ENCODE measurements around the gene CORO2B. TPM values are rescaled to one million over a fixed set of nuclear protein-coding genes. Genes with fewer than 3 reads are reported as not detected.

The CORO2B gene, protein sequence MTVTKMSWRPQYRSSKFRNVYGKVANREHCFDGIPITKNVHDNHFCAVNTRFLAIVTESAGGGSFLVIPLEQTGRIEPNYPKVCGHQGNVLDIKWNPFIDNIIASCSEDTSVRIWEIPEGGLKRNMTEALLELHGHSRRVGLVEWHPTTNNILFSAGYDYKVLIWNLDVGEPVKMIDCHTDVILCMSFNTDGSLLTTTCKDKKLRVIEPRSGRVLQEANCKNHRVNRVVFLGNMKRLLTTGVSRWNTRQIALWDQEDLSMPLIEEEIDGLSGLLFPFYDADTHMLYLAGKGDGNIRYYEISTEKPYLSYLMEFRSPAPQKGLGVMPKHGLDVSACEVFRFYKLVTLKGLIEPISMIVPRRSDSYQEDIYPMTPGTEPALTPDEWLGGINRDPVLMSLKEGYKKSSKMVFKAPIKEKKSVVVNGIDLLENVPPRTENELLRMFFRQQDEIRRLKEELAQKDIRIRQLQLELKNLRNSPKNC
- polyA plus RNA-seq (2013, experiment 1 of 4), result 4.9 TPM
- polyA plus RNA-seq (2013, experiment 2 of 4), result 4.7 TPM
- 4.2 TPM for polyA plus RNA-seq (2013, experiment 3 of 4)
- 4.3 TPM for polyA plus RNA-seq (2013, experiment 4 of 4)

DNA sequence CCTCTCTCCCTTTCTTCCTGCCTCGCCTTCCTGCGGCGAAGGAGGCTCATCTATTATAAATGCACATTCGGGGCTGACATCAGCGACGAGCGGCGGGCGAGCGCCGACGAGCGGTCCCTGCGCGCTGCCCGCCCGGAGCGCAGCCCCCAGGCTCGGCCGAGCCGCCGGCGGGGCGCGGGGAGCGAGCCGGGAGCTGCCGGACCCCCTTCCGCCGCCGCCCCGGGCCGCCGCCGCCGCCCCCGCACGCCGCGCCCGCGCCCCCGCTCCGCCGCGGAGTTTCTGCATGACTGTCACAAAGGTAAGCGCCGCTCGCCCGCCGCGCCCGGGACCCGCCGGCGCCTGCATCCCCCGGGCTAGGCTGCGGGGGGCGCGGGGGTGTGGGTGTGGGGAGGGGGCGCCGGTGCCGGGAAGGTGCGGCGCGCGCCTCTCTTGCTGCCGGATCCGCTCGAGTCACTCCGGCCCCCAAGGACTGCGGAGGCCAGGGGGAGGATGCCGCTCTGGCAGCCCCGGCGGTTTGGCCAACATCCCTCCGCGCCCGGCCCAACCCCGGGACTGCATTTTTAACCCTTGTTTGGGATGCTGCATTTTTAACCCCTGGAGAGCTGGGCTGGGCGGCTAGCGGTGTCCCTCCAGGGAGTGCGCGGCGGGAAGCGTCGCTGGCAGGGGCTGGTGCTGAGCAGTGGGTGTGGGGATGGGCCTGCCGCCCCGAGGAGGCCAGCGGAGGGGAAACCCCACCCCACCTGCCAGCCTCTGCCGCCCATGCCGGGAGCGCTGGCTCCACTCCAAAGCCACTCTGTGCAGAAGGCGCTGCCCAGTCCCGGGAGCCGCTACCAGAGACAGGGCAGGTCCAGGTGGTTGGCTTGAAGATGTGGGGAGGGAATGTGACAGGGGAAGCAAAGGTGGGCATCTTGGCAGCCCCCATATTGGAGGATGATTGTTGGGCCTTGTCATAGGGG lies at the start of gene CORO2B:
Gene CORO2B (plus strand): TSS at position 14 of the 956 bp plus-strand sequence. CDS start 270 bp downstream, at position 284.
- Histone ChIP-seq H3K27ac (ENCODE audit: insufficient read depth, low read depth, low read length, poor library complexity, severe bottlenecking) (no peak within 1 kb of the TSS), H3K4me3 (ENCODE audit: insufficient read depth, low read depth, low read length) (peak within 1 kb of the TSS; percentile 46), H3K4me1 (ENCODE audit: control insufficient read depth, insufficient read depth, low read length) (peaks cover 24% of the 10 kb centered on the region), H3K27me3 (ENCODE audit: control insufficient read depth, insufficient read depth, low read length, poor library complexity, severe bottlenecking) (peaks cover 35% of the 10 kb centered on the region), H3K36me3 (ENCODE audit: control insufficient read depth, insufficient read depth, low read length) (no peaks in the 10 kb centered on the region), H3K9me3 (ENCODE audit: control insufficient read depth, low read length) (no peaks in the 10 kb centered on the region)
- 1% methylated on average over 95 of the region's 95 CpGs for whole genome bisulfite sequencing, 2 experiments

DNA sequence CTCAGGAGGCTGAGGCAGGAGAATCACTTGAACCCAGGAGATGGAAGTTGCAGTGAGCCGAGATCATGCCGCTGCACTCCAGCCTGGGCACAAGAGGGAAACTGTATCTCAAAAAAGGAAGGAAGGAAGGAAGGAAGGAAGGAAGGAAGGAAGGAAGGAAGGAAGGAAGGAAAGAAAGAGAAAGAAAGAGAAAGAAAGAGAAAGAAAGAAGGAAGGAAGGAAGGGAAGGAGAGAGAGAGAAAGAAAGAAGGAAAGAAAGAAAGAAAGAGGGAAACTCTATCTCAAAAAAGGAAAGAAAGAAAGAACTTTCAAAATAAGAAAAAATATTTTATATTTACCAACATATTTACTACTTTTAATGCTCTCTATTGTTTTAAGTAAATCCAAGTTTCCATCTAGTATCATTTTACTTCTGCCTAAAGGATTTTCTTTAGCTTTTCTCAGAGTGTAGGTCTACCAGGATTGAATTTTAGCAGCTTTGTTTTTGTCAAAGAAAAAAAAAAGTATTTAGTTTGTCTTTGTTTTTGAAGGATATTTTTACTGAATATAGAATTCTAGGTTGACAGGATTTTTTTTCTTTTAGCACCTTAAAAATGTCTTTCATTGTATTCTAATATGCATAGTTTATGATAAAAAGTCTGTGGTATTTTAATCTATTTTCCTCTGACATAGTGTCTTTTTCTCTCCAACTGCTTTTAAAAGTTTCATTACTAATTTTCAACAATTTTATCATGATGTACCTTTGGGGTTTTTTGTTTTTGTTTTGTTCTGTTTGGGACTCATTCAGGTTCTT lies 47.2 kb upstream of the CORO2B start:
- Histone ChIP-seq H3K27me3 (ENCODE audit: control insufficient read depth, insufficient read depth, low read length, poor library complexity, severe bottlenecking) (no peaks in the 10 kb centered on the region), H3K9me3 (ENCODE audit: control insufficient read depth, low read length) (no peaks in the 10 kb centered on the region)
- 93 to 96% methylated on average over 2 of the region's 2 CpGs for WGBS, 2 experiments

DNA sequence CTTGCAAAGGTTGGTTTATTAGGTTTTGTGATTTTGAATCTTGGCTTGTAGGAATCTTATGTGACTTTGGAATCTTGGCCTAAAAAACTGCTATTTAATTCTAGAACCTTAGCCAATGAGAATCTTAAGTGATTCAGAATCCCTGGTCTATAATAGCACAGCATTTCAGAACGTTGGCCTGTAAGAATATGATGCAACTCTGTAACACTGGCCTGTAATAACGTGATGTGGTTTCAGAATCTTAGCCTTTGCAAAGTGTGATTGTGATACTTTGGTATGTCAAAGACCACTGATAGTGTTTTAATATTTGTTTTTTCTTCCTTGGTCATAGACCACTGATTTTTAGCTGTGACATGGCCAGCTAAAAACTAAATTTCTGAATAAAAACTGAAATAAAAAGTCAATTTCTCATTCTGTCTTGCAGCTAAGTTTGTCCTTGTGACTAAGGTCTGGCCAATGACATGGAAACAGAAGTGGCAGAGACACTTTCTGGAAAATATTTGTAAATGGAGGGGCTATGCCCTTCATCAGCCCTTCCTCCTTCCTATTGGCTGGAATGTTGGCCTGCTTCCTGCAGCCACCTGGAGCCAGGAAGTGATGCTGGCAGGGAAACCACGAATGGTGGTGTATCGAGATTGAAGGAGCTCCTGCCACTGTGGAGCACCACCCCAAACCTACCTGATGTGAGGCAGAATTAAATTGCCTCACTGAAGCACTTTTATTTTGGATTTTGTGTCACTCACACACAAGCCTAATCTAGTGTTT lies 42.3 kb upstream of the CORO2B start:
- no peak overlapping the region for H3K4me3 ChIP-seq (ENCODE audit: insufficient read depth, low read depth, low read length)
- WGBS, 2 experiments, result 91 to 94% methylated on average over 4 of the region's 4 CpGs

More for the DNA sequence above, 47.2 kb upstream of the CORO2B start:
- Histone ChIP-seq H3K27ac (ENCODE audit: insufficient read depth, low read depth, low read length, poor library complexity, severe bottlenecking) (no peak overlapping the region), H3K4me3 (ENCODE audit: insufficient read depth, low read depth, low read length) (no peak overlapping the region), H3K4me1 (ENCODE audit: control insufficient read depth, insufficient read depth, low read length) (no peaks in the 10 kb centered on the region), H3K36me3 (ENCODE audit: control insufficient read depth, insufficient read depth, low read length) (no peaks in the 10 kb centered on the region)

DNA sequence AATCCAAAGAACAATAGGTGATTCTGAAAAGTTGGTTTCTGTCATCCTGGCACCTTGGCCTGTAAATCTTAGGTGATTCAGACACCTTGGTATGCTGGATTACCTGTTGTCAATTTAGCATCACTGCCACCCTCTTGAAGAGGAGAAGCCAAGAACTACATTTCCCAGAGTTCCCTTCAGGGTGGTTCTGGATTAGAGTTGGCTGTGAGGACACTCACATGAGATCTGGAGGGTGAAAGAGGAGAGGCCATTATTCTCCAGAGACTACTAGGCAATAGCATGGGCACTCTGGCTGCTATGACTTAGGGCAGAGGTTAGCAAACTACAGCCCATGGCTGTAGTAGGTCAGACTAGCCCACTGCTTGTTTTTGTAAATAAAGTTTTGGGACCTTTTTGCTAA lies 41.7 kb upstream of the CORO2B start:
- H3K36me3 ChIP-seq (ENCODE audit: control insufficient read depth, insufficient read depth, low read length), result no peaks in the 10 kb centered on the region
- H3K9me3 ChIP-seq (ENCODE audit: control insufficient read depth, low read length), result no peaks in the 10 kb centered on the region
- H3K27me3 ChIP-seq (ENCODE audit: control insufficient read depth, insufficient read depth, low read length, poor library complexity, severe bottlenecking), result no peaks in the 10 kb centered on the region
- no peak overlapping the region for H3K27ac ChIP-seq (ENCODE audit: insufficient read depth, low read depth, low read length, poor library complexity, severe bottlenecking)
- no peak overlapping the region for H3K4me3 ChIP-seq (ENCODE audit: insufficient read depth, low read depth, low read length)
- no peaks in the 10 kb centered on the region for H3K4me1 ChIP-seq (ENCODE audit: control insufficient read depth, insufficient read depth, low read length)

More for the DNA sequence above, 42.3 kb upstream of the CORO2B start:
- Histone ChIP-seq H3K27ac (ENCODE audit: insufficient read depth, low read depth, low read length, poor library complexity, severe bottlenecking) (no peak overlapping the region), H3K4me1 (ENCODE audit: control insufficient read depth, insufficient read depth, low read length) (no peaks in the 10 kb centered on the region), H3K36me3 (ENCODE audit: control insufficient read depth, insufficient read depth, low read length) (no peaks in the 10 kb centered on the region), H3K9me3 (ENCODE audit: control insufficient read depth, low read length) (no peaks in the 10 kb centered on the region), H3K27me3 (ENCODE audit: control insufficient read depth, insufficient read depth, low read length, poor library complexity, severe bottlenecking) (no peaks in the 10 kb centered on the region)

DNA sequence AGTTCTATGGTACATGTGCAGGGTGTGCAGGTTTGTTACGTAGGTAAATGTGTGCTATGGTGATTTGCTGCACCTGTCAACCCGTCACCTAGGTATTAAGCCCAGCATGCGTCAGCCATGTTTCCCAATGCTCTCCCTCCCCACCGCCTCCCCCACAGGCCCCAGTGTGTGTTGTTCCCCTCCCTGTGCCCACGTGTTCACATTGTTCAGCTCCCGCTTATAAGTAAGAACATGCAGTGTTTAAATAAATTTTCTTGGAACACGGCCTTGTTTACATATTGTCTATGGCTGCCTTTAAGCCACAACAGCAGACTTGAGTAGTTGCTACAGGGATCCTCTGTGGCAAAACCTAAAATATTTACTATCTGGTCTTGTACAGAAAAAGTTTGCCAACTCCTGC lies 41.3 kb upstream of the CORO2B start:
- Histone ChIP-seq H3K27ac (ENCODE audit: insufficient read depth, low read depth, low read length, poor library complexity, severe bottlenecking) (no peak overlapping the region), H3K27me3 (ENCODE audit: control insufficient read depth, insufficient read depth, low read length, poor library complexity, severe bottlenecking) (no peaks in the 10 kb centered on the region), H3K36me3 (ENCODE audit: control insufficient read depth, insufficient read depth, low read length) (no peaks in the 10 kb centered on the region), H3K4me1 (ENCODE audit: control insufficient read depth, insufficient read depth, low read length) (no peaks in the 10 kb centered on the region), H3K4me3 (ENCODE audit: insufficient read depth, low read depth, low read length) (no peak overlapping the region), H3K9me3 (ENCODE audit: control insufficient read depth, low read length) (no peaks in the 10 kb centered on the region)
- 79 to 82% methylated on average over 7 of the region's 7 CpGs for WGBS, 2 experiments

DNA sequence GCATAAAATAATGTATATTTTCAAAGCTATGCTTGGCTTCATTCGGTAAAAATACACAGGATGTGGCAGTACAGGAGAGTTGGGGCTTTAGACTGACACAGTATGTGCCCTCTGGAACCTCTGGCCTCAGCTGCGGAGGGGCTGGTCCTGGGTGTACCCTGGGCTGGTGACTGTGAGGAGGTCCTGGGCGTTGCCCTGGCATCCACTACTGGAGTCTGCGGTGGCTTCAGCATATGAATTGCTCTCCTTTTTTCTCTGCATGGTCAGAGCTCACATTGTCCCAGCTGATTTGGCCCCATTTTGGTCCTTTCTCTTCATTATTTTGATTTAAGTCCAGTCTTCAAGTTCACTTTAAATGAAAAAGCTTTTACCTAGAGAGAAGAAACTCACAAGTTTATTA lies 40.5 kb upstream of the CORO2B start:
- Histone ChIP-seq H3K36me3 (ENCODE audit: control insufficient read depth, insufficient read depth, low read length) (no peaks in the 10 kb centered on the region), H3K27me3 (ENCODE audit: control insufficient read depth, insufficient read depth, low read length, poor library complexity, severe bottlenecking) (no peaks in the 10 kb centered on the region), H3K9me3 (ENCODE audit: control insufficient read depth, low read length) (no peaks in the 10 kb centered on the region), H3K27ac (ENCODE audit: insufficient read depth, low read depth, low read length, poor library complexity, severe bottlenecking) (no peak overlapping the region), H3K4me1 (ENCODE audit: control insufficient read depth, insufficient read depth, low read length) (no peaks in the 10 kb centered on the region), H3K4me3 (ENCODE audit: insufficient read depth, low read depth, low read length) (no peak overlapping the region)
- 93 to 94% methylated on average over 4 of the region's 4 CpGs for WGBS, 2 experiments

DNA sequence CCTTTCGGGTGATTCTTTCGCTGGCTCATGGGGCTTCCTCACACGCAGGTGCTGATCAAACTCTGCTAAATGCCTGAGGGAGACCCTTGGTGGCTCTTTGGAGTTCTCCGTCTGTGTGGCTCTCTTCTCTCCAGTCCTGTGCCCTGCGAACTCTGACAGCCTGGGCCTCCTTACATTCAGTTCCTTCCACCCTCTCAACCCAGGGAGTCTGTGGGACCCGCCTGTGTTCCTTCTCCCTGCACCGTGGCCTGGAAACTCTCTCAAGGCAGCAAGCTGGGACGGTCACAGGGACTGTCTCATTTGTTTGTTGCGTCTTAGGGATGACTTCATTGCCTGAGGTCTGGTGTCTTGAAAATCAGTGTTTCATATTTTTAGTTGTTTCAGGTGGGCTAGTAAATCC lies 37.0 kb upstream of the CORO2B start:
- H3K36me3 ChIP-seq (ENCODE audit: control insufficient read depth, insufficient read depth, low read length), result no peaks in the 10 kb centered on the region
- no peaks in the 10 kb centered on the region for H3K9me3 ChIP-seq (ENCODE audit: control insufficient read depth, low read length)
- H3K27me3 ChIP-seq (ENCODE audit: control insufficient read depth, insufficient read depth, low read length, poor library complexity, severe bottlenecking), result no peaks in the 10 kb centered on the region
- no peak overlapping the region for H3K4me3 ChIP-seq (ENCODE audit: insufficient read depth, low read depth, low read length)
- H3K4me1 ChIP-seq (ENCODE audit: control insufficient read depth, insufficient read depth, low read length), result no peaks in the 10 kb centered on the region
- H3K27ac ChIP-seq (ENCODE audit: insufficient read depth, low read depth, low read length, poor library complexity, severe bottlenecking), result no peak overlapping the region
- 89 to 90% methylated on average over 9 of the region's 9 CpGs for WGBS, 2 experiments

DNA sequence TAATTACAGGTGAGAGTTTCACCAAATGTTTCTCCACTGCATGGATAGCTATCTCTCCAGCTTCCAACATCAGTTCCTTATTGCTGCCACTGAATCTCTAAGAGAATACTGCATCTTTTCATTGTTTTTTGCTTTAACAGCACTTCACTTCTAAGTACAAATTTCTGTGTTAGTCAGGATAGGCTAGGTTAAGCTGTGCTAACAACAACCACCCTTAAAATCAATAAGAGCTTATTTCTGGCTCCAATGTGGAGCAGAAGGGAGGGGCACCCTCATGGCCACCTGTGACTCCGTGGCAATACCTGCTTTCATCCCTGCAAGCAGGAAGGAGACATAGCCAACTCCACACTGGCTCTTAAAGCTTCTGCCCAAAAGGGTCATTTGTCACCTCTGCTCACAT lies 36.4 kb upstream of the CORO2B start:
- Histone ChIP-seq H3K27ac (ENCODE audit: insufficient read depth, low read depth, low read length, poor library complexity, severe bottlenecking) (no peak overlapping the region), H3K9me3 (ENCODE audit: control insufficient read depth, low read length) (no peaks in the 10 kb centered on the region), H3K27me3 (ENCODE audit: control insufficient read depth, insufficient read depth, low read length, poor library complexity, severe bottlenecking) (no peaks in the 10 kb centered on the region), H3K4me1 (ENCODE audit: control insufficient read depth, insufficient read depth, low read length) (no peaks in the 10 kb centered on the region), H3K4me3 (ENCODE audit: insufficient read depth, low read depth, low read length) (no peak overlapping the region), H3K36me3 (ENCODE audit: control insufficient read depth, insufficient read depth, low read length) (no peaks in the 10 kb centered on the region)
- WGBS, 2 experiments, result 91 to 92% methylated on average over 1 of the region's 1 CpG

DNA sequence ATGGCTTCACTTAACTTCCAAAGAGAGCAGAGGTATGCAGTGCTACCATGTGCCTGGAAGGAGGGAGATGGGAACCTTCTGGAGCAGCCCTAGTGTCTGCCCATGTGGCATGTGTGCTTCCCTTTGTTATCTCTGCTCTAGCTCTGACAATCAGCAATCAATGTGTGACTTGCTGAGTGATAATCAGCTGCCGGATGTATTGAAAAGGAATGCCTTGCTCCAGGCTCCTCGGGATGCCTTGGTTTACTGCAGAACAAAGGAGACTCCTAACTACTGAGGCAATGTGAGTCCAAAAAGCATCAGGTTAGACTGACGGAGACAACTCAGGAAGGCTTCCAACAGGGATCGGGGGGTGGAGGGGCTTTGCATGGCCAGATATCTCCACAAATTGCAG lies 36.0 kb upstream of the CORO2B start:
- WGBS, 2 experiments, result 68 to 78% methylated on average over 4 of the region's 4 CpGs

More for the DNA sequence above, 36.0 kb upstream of the CORO2B start:
- H3K36me3 ChIP-seq (ENCODE audit: control insufficient read depth, insufficient read depth, low read length), result no peaks in the 10 kb centered on the region
- no peak overlapping the region for H3K27ac ChIP-seq (ENCODE audit: insufficient read depth, low read depth, low read length, poor library complexity, severe bottlenecking)
- no peaks in the 10 kb centered on the region for H3K4me1 ChIP-seq (ENCODE audit: control insufficient read depth, insufficient read depth, low read length)
- H3K9me3 ChIP-seq (ENCODE audit: control insufficient read depth, low read length), result no peaks in the 10 kb centered on the region
- no peak overlapping the region for H3K4me3 ChIP-seq (ENCODE audit: insufficient read depth, low read depth, low read length)
- no peaks in the 10 kb centered on the region for H3K27me3 ChIP-seq (ENCODE audit: control insufficient read depth, insufficient read depth, low read length, poor library complexity, severe bottlenecking)

Data from ectodermal cell (in vitro differentiated cells).